ACC112 (cell line): ENCODE results near the gene KCNJ2.

Experiments
- H2AFZ ChIP-seq: fragments of 200-600 bp; sonication (generic); one replicate; pipeline ENCODE4 v1.6.0; 2017; ENCODE audit warnings: antibody characterized with exemption, low read length; ENCODE audit not compliant: unreplicated experiment
- H3K27ac ChIP-seq: fragments of 200-600 bp; sonication (generic); 2 replicates; pipeline ENCODE4 v1.5.1; 2014; ENCODE audit warnings: low read depth, mild to moderate bottlenecking, antibody characterized with exemption, low read length, moderate library complexity
- H3K27me3 ChIP-seq: fragments of 200-600 bp; sonication (generic); 2 replicates; pipeline ENCODE4 v1.6.1; 2014; ENCODE audit warnings: mild to moderate bottlenecking, antibody characterized with exemption, low read length, moderate library complexity, mixed read lengths; ENCODE audit not compliant: insufficient read depth
- H3K36me3 ChIP-seq: fragments of 200-600 bp; sonication (generic); 2 replicates; pipeline ENCODE4 v1.6.1; 2016; ENCODE audit warnings: mild to moderate bottlenecking, antibody characterized with exemption, low read length, moderate library complexity, mixed read lengths; ENCODE audit not compliant: insufficient read depth
- H3K4me1 ChIP-seq: fragments of 200-600 bp; sonication (generic); one replicate; pipeline ENCODE4 v1.6.1; 2016; ENCODE audit warnings: low read length, mixed read lengths; ENCODE audit not compliant: insufficient read depth, unreplicated experiment, control insufficient read depth
- H3K4me3 ChIP-seq: fragments of 200-600 bp; sonication (generic); 2 replicates; pipeline ENCODE4 v1.5.1; 2014; ENCODE audit warnings: mild to moderate bottlenecking, low read depth, low read length
- H3K79me2 ChIP-seq: fragments of 200-600 bp; sonication (generic); one replicate; pipeline ENCODE4 v1.6.0; 2016; ENCODE audit warnings: low read length; ENCODE audit not compliant: control insufficient read depth, unreplicated experiment, insufficient read depth

The KCNJ2 gene

DNA sequence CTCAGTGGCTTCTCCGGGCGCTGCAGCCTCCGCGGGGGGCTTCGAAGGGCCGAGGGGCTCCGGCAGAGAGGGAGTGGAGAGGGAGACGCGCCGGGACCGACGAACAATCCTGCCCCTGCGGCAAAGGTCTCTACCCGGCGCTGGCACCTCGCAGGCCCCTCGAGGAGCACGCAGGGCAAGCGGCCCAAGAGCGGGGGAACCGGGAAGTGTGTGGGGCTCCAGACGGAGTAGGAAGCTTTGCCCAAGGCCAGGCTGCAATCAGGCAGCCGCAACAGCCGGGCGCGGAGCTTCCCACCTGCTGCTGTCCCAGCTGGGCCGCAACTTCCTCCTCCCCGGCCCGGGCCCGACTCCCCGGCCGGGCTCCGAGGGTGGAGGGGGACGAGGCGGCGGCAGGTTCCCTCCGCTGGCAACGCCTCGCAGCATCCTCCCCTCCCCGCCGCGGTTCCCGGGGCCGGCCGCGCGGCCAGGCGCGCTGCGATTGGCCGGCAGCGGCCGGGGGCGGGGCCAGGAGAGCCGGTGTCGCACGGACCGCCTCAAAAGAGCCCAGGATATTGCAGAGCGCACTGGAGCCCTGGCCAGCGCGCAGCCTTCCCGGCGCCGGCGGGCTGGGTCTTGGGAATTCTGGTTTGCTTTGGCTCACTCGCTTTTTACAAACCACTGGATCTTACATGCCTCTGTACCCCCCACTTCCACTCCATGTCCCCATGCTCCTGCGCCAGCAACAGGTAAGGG lies at the start of gene KCNJ2:
Gene KCNJ2 (plus strand): TSS at position 556 of the 732 bp plus-strand sequence. CDS start 5,508 bp downstream, outside the sequence.
- Histone ChIP-seq H3K4me3 (peak within 1 kb of the TSS; percentile 88), H3K79me2 (no peaks in the 10 kb centered on the region), H2AFZ (peak within 1 kb of the TSS; percentile 36), H3K27ac (no peak within 1 kb of the TSS), H3K4me1 (peaks cover 13% of the 10 kb centered on the region), H3K27me3 (no peaks in the 10 kb centered on the region), H3K36me3 (no peaks in the 10 kb centered on the region)

DNA sequence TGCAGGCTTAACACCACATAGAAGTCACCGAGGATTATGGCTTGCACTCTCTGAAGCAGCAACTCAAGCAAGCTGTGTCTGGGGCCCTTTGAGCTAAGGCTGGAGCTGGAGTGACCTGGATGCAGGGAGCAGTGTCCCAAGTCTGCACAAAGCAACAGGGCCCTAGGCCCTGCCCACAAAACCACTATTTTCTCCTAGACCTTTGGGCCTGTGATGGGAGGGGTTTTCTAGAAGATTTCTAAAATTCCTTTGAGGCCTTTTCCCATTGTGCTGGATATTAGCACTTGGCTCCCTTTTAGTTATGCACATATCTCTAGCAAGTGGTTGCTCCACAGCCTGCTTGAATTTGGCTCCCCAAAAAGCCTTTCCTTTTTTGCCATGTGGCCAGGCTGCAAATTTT lies 49.8 kb upstream of the KCNJ2 start:
- no peaks in the 10 kb centered on the region for H3K79me2 ChIP-seq

GRCh38 chr17:70119983-70120382 lies 49.3 kb upstream of the KCNJ2 start:
- Histone ChIP-seq H3K36me3 (no peaks in the 10 kb centered on the region), H2AFZ (no peak overlapping the region), H3K4me3 (no peak overlapping the region), H3K79me2 (no peaks in the 10 kb centered on the region), H3K27me3 (no peaks in the 10 kb centered on the region), H3K27ac (no peak overlapping the region), H3K4me1 (peaks cover 3% of the 10 kb centered on the region)

More for the DNA sequence above, 49.8 kb upstream of the KCNJ2 start:
- Histone ChIP-seq H3K4me3 (no peak overlapping the region), H3K27me3 (no peaks in the 10 kb centered on the region), H3K4me1 (peaks cover 3% of the 10 kb centered on the region), H3K36me3 (no peaks in the 10 kb centered on the region), H2AFZ (no peak overlapping the region), H3K27ac (no peak overlapping the region)

GRCh38 chr17:70120425-70120824 lies 48.9 kb upstream of the KCNJ2 start:
- H3K79me2 ChIP-seq = no peaks in the 10 kb centered on the region
- no peak overlapping the region for H3K27ac ChIP-seq
- no peaks in the 10 kb centered on the region for H3K27me3 ChIP-seq
- no peak overlapping the region for H3K4me3 ChIP-seq
- H2AFZ ChIP-seq = no peak overlapping the region
- no peaks in the 10 kb centered on the region for H3K36me3 ChIP-seq
- peaks cover 3% of the 10 kb centered on the region for H3K4me1 ChIP-seq

- Histone ChIP-seq H3K36me3 (no peaks in the 10 kb centered on the region), H2AFZ (no peak overlapping the region), H3K4me3 (no peak overlapping the region), H3K27me3 (no peaks in the 10 kb centered on the region), H3K27ac (no peak overlapping the region), H3K79me2 (no peaks in the 10 kb centered on the region), H3K4me1 (peaks cover 3% of the 10 kb centered on the region)
Measured at GRCh38 chr17:70121126-70121525, 48.2 kb upstream of the KCNJ2 start.

DNA sequence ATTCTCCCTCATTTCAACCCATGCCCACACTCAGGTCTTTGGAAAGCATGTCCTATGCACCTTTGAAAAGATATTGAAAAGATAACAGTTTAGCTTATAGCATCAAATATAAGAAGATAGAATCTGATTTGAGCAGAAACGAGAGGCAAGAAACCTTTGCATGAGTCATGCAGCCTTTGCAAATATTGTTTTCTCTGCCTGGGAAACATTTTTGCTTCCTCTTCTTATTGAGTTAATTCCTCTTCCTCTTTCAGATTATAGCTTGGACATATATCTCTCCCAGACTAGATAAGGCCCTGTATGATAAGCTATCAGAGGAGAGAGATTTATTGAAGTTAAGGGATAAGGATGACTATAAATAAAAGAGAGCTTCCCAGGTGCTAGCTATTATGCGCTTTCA lies 46.1 kb upstream of the KCNJ2 start:
- no peak overlapping the region for H3K4me3 ChIP-seq
- H3K4me1 ChIP-seq = peaks cover 3% of the 10 kb centered on the region
- H3K27me3 ChIP-seq = no peaks in the 10 kb centered on the region
- no peaks in the 10 kb centered on the region for H3K36me3 ChIP-seq
- H2AFZ ChIP-seq = no peak overlapping the region
- no peaks in the 10 kb centered on the region for H3K79me2 ChIP-seq
- H3K27ac ChIP-seq = no peak overlapping the region

DNA sequence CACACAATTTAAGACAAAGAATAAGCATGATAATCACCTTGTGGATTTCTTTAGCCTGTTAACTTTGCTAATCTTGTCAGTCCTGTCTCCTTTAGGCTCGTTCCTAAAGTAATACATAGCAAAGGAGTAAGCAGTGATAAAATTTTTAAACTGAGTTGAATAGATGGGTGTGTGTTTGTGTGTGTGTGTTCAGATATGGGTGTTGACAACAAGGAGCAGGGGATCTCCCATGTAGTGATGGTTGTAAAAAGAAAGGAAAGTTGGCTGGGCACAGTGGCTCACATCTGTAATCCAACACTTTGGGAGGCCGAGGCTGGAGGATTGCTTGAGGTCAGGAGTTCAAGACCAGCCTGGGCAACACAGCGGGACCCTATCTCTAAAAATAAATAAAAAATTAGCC lies 44.6 kb upstream of the KCNJ2 start:
- peaks cover 3% of the 10 kb centered on the region for H3K4me1 ChIP-seq
- no peaks in the 10 kb centered on the region for H3K79me2 ChIP-seq
- no peak overlapping the region for H2AFZ ChIP-seq
- no peak overlapping the region for H3K4me3 ChIP-seq
- no peaks in the 10 kb centered on the region for H3K27me3 ChIP-seq
- no peak overlapping the region for H3K27ac ChIP-seq
- H3K36me3 ChIP-seq = no peaks in the 10 kb centered on the region

GRCh38 chr17:70127221-70127873 lies 42.0 kb upstream of the KCNJ2 start:
- H2AFZ ChIP-seq = no peak overlapping the region
- no peaks in the 10 kb centered on the region for H3K79me2 ChIP-seq
- no peaks in the 10 kb centered on the region for H3K27me3 ChIP-seq
- H3K4me1 ChIP-seq = peaks cover 3% of the 10 kb centered on the region
- H3K27ac ChIP-seq = no peak overlapping the region
- H3K36me3 ChIP-seq = no peaks in the 10 kb centered on the region
- H3K4me3 ChIP-seq = no peak overlapping the region

- Histone ChIP-seq H3K4me1 (no peaks in the 10 kb centered on the region), H3K36me3 (no peaks in the 10 kb centered on the region), H2AFZ (no peak overlapping the region), H3K4me3 (no peak overlapping the region), H3K79me2 (no peaks in the 10 kb centered on the region), H3K27ac (no peak overlapping the region), H3K27me3 (no peaks in the 10 kb centered on the region)
Measured at GRCh38 chr17:70128727-70129238, 40.5 kb upstream of the KCNJ2 start.

DNA sequence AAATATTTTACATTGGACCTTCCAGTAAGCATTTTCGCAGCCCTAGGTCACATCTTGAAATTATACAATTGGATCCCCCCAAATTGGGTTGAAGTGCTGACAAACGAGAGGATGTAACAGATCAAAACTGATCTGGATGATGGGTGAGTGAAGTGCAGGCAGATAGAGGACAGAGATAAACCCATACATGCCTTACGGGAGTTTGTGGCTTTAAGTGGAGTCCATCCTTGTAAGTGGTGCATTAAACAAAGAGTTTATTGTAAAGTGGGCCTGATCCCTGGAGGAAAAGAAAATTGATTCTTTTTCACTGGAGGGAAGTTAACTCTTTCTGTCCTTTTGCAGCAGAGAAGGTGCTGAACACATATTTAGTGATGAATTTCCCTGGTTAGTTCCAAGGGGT lies 39.0 kb upstream of the KCNJ2 start:
- Histone ChIP-seq H3K4me3 (no peak overlapping the region), H2AFZ (no peak overlapping the region), H3K4me1 (no peaks in the 10 kb centered on the region), H3K27me3 (no peaks in the 10 kb centered on the region), H3K79me2 (no peaks in the 10 kb centered on the region), H3K27ac (no peak overlapping the region), H3K36me3 (no peaks in the 10 kb centered on the region)

GRCh38 chr17:70132505-70132904 lies 36.8 kb upstream of the KCNJ2 start:
- no peaks in the 10 kb centered on the region for H3K27me3 ChIP-seq
- no peak overlapping the region for H2AFZ ChIP-seq
- H3K4me3 ChIP-seq = no peak overlapping the region
- H3K79me2 ChIP-seq = no peaks in the 10 kb centered on the region
- no peak overlapping the region for H3K27ac ChIP-seq
- peaks cover 6% of the 10 kb centered on the region for H3K4me1 ChIP-seq
- H3K36me3 ChIP-seq = no peaks in the 10 kb centered on the region
